ENCODE results near the gene MAP3K13. TPM values are rescaled to one million over a fixed set of nuclear protein-coding genes. Genes with fewer than 3 reads are reported as not detected.

Gene MAP3K13
- total RNA-seq, 1 experiment from 2014 or later = 24.4 TPM

- Histone ChIP-seq H3K79me2 (ENCODE audit: low read length) (no peaks in the 10 kb centered on the region), H3K4me1 (ENCODE audit: insufficient read depth, low read length) (peaks cover 50% of the 10 kb centered on the region), H3K4me3 (ENCODE audit: low read length) (peak overlapping the region; percentile 51), H3K9me2 (replicated peaks; ENCODE audit: low read length) (no peaks in the 10 kb centered on the region), H3K9me3 (ENCODE audit: low read length) (no peaks in the 10 kb centered on the region), H3K36me3 (ENCODE audit: low read depth, low read length) (no peaks in the 10 kb centered on the region), H3K9ac (ENCODE audit: low read length) (no peak overlapping the region), H2AFZ (ENCODE audit: low read length) (peak overlapping the region; percentile 5; the same call in 1 of the 2 replicates), H3K27me3 (ENCODE audit: low read length) (no peaks in the 10 kb centered on the region), H4K20me1 (ENCODE audit: low read length) (no peaks in the 10 kb centered on the region), H3K4me2 (ENCODE audit: low read length) (peak overlapping the region; percentile 80), H3K27ac (ENCODE audit: low read length) (peak overlapping the region; percentile 81), H3F3A (ENCODE audit: low read length, unreplicated experiment) (peaks cover 23% of the 10 kb centered on the region)
- no TSS peak for BruUV-seq (replicated peaks)
- ATAC-seq (peak; percentile 57), DNase-seq (peak; percentile 87)
- TF ChIP-seq EZH2 (IDR thresholded peaks at IDR 0.05; ENCODE audit: low read length, unreplicated experiment) = no peak
- TF ChIP-seq CTCF (conservative IDR thresholded peaks at IDR 0.05; ENCODE audit: low read depth, low read length) = no peak
- TF ChIP-seq EZH2phosphoT487 (IDR thresholded peaks at IDR 0.05; ENCODE audit: borderline replicate concordance, low read length) = no peak
- CTCF ChIA-PET = interaction anchor here (0.6 kb wide), 1 partner anchor 24 kb away, joined by 6 read pairs; no protein-coding TSS in a partner anchor
- POLR2A ChIA-PET (ENCODE audit: unreplicated experiment) = no interaction called here
- intact Hi-C loops (cut with micrococcal nuclease) = no loop called here
These were observed 30.8 kb upstream of the MAP3K13 start for GRCh38 chr3:185332026-185332735.

GRCh38 chr3:185335799-185336198 is 27.1 kb upstream of the MAP3K13 start:
- Histone ChIP-seq H3K27me3 (ENCODE audit: low read length) (no peaks in the 10 kb centered on the region), H3K4me3 (ENCODE audit: low read length) (no peak overlapping the region), H3K9me3 (ENCODE audit: low read length) (no peaks in the 10 kb centered on the region), H3K9me2 (replicated peaks; ENCODE audit: low read length) (no peaks in the 10 kb centered on the region), H4K20me1 (ENCODE audit: low read length) (no peaks in the 10 kb centered on the region), H3K36me3 (ENCODE audit: low read depth, low read length) (no peaks in the 10 kb centered on the region), H3K79me2 (ENCODE audit: low read length) (no peaks in the 10 kb centered on the region), H3K9ac (ENCODE audit: low read length) (no peak overlapping the region), H3K4me1 (ENCODE audit: insufficient read depth, low read length) (peaks cover 53% of the 10 kb centered on the region), H3F3A (ENCODE audit: low read length, unreplicated experiment) (peaks cover 28% of the 10 kb centered on the region), H3K27ac (ENCODE audit: low read length) (peak overlapping the region; percentile 77), H3K4me2 (ENCODE audit: low read length) (peak overlapping the region; percentile 39; the same call in 1 of the 2 replicates), H2AFZ (ENCODE audit: low read length) (no peak overlapping the region)
- ATAC-seq (peak; percentile 82), DNase-seq (peak; percentile 98)
- BruUV-seq (replicated peaks) = no TSS peak
- ChIA-PET CTCF (no interaction called here), POLR2A (ENCODE audit: unreplicated experiment) (no interaction called here)
- intact Hi-C loops (cut with micrococcal nuclease) = loop anchor here (2.0 to 5.0 kb wide), 3 partner anchors 17 to 212 kb away; no protein-coding TSS in a partner anchor
- TF ChIP-seq EZH2phosphoT487 (IDR thresholded peaks at IDR 0.05; ENCODE audit: borderline replicate concordance, low read length) = no peak
- no peak for TF ChIP-seq EZH2 (IDR thresholded peaks at IDR 0.05; ENCODE audit: low read length, unreplicated experiment)
- TF ChIP-seq CTCF (conservative IDR thresholded peaks at IDR 0.05; ENCODE audit: low read depth, low read length) = no peak
